ENCODE results near the gene PPP1R37. TPM values are rescaled to one million over a fixed set of nuclear protein-coding genes. Genes with fewer than 3 reads are reported as not detected.
A peak's percentile ranks its signal among the peaks of the same experiment; 100 is the strongest.

PPP1R37 gene
- total RNA-seq, 4 donors from 2014 or later = 22.1 to 44.1 (median 33.5) TPM

DNA sequence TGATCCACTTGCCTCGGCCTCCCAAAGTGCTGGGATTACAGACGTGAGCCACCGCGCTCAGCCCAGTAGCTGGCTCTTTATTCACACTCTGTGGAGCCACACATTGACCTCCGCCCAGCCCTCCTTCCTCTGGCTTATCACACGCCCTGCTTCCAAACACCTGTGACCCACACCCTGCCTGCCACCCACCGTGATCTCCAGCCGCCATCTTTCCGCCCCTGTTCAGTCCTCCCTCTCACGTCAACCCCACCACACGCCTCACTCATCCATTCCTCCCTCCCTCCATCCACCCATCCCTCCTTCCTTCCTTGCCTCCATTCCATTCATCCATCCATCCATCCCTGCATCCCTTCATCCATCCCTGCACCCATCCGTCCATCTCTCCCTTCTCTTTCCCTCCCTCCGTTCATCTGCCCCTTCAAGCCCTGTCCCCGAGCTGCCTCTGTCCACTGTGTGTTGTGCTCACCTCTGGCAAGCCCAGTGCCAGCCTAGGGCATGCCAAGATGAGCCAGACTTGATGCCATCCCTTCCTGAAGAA lies 34.3 kb upstream of the PPP1R37 start:
- WGBS, 2 donors = 82 to 88% methylated on average over 14 of the region's 14 CpGs
- no peak for DNase-seq (ENCODE audit: low spot score in 2 of 2)
- H3K27ac ChIP-seq = no peak overlapping the region
- no peaks in the 10 kb centered on the region for H3K27me3 ChIP-seq
- TF ChIP-seq, protein P1, sequence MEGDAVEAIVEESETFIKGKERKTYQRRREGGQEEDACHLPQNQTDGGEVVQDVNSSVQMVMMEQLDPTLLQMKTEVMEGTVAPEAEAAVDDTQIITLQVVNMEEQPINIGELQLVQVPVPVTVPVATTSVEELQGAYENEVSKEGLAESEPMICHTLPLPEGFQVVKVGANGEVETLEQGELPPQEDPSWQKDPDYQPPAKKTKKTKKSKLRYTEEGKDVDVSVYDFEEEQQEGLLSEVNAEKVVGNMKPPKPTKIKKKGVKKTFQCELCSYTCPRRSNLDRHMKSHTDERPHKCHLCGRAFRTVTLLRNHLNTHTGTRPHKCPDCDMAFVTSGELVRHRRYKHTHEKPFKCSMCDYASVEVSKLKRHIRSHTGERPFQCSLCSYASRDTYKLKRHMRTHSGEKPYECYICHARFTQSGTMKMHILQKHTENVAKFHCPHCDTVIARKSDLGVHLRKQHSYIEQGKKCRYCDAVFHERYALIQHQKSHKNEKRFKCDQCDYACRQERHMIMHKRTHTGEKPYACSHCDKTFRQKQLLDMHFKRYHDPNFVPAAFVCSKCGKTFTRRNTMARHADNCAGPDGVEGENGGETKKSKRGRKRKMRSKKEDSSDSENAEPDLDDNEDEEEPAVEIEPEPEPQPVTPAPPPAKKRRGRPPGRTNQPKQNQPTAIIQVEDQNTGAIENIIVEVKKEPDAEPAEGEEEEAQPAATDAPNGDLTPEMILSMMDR (IDR thresholded peaks at IDR 0.05) = no peak
- TF ChIP-seq POLR2A (IDR thresholded peaks at IDR 0.05) = no peak
- no peak for TF ChIP-seq EP300 (IDR thresholded peaks at IDR 0.05)
- H3K4me1 ChIP-seq = peaks cover 0 to 5% (median 0%) of the 10 kb centered on the region in 4 donors
- peaks cover 11 to 98% (median 60%) of the 10 kb centered on the region in 3 donors for H3K36me3 ChIP-seq
- H3K9me3 ChIP-seq = no peaks in the 10 kb centered on the region
- no peak overlapping the region for H3K4me3 ChIP-seq

DNA sequence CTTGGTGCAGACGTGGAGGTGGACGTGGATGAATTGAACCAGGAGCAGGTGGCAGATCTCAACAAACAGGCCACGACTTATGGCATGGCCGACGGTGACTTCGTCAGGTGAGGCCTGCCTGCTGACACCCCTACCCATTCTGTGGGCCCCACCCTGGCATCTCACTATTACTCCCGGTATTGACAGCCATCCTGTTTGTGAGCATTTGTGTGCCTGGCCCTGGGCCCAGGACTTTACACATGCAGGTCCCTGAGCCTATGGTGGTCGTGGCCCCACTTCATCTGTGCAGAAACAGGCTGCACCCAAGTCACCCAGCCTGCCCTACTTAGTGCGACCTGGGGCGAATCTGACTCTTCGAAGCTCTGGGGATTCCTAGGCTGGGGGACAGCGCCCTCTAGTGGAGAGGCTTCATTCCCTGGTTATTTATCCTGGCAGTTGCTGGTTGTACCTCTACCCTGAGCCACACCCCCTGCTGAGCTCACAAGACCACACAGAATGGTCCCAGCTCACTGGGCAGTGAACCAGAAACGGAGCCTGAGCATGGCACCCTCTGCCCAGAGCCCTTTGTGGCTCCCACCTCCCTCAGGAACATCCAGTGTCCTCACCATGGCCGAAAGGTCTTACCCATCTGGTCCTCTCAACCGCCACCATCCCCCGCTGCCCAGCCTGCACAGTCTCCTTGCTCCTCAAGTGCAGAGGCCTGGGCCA lies 33.6 kb upstream of the PPP1R37 start:
- Histone ChIP-seq H3K27me3 (no peaks in the 10 kb centered on the region), H3K36me3 (peaks cover 11 to 98% (median 61%) of the 10 kb centered on the region in 3 donors), H3K4me1 (peaks cover 0 to 5% (median 0%) of the 10 kb centered on the region in 4 donors), H3K4me3 (no peak overlapping the region), H3K9me3 (no peaks in the 10 kb centered on the region), H3K27ac (no peak overlapping the region)
- TF ChIP-seq POLR2A (IDR thresholded peaks at IDR 0.05) = no peak
- TF ChIP-seq EP300 (IDR thresholded peaks at IDR 0.05) = no peak
- TF ChIP-seq, protein P1 (IDR thresholded peaks at IDR 0.05) = peak; percentile 67 to 91 (median 77)
- WGBS, 2 donors = 61 to 75% methylated on average over 13 to 16 of the region's 16 CpGs
- DNase-seq (ENCODE audit: low spot score in 2 of 2) = peak; percentile 51 to 81

- 86 to 94% methylated on average over 4 of the region's 4 CpGs for WGBS, 2 donors
- Histone ChIP-seq H3K9me3 (no peaks in the 10 kb centered on the region), H3K36me3 (peaks cover 11 to 98% (median 56%) of the 10 kb centered on the region in 3 donors), H3K27ac (no peak overlapping the region), H3K4me1 (peaks cover 0 to 5% (median 0%) of the 10 kb centered on the region in 4 donors), H3K4me3 (no peak overlapping the region), H3K27me3 (no peaks in the 10 kb centered on the region)
- TF ChIP-seq EP300 (IDR thresholded peaks at IDR 0.05) (no peak), POLR2A (IDR thresholded peaks at IDR 0.05) (no peak)
- TF ChIP-seq, protein P1 (IDR thresholded peaks at IDR 0.05) = no peak
- DNase-seq (ENCODE audit: low spot score in 2 of 2) = no peak
These were observed 31.0 kb upstream of the PPP1R37 start for GRCh38 chr19:45061965-45062364.

- 93 to 96% methylated on average over 72 to 83 of the region's 85 CpGs for WGBS, 2 donors
- H3K27ac ChIP-seq = no peak overlapping the region
- no peaks in the 10 kb centered on the region for H3K9me3 ChIP-seq
- no peak overlapping the region for H3K4me3 ChIP-seq
- TF ChIP-seq EP300 (IDR thresholded peaks at IDR 0.05) (no peak), POLR2A (IDR thresholded peaks at IDR 0.05) (no peak)
- TF ChIP-seq, protein P1 (IDR thresholded peaks at IDR 0.05) = no peak
- H3K36me3 ChIP-seq = peaks cover 8 to 98% (median 63%) of the 10 kb centered on the region in 3 donors
- H3K4me1 ChIP-seq = peaks cover 0 to 5% (median 0%) of the 10 kb centered on the region in 4 donors
- no peak for DNase-seq (ENCODE audit: low spot score in 2 of 2)
- H3K27me3 ChIP-seq = no peaks in the 10 kb centered on the region
These were observed 28.9 kb upstream of the PPP1R37 start for GRCh38 chr19:45063851-45064801.

Measured in tibial nerve (tissue), 4 donors.